GM19372 (cell line): ENCODE results near the gene TCERG1L.

ENCODE experiments used
- ATAC-seq: cut with Tn5 transposase; IDR thresholded peaks from one replicate; pipeline ENCODE4 v1.9.1; 2021; ENCODE audit warnings: mild to moderate bottlenecking, low read depth, moderate library complexity; ENCODE audit not compliant: unreplicated experiment

TCERG1L gene

GRCh38 chr10:131134651-131135050 lies 176.9 kb downstream of the TCERG1L start:
- no peak for ATAC-seq

- ATAC-seq: no peak
Measured at GRCh38 chr10:131134001-131134576, 177.4 kb downstream of the TCERG1L start.

GRCh38 chr10:131132681-131133080 lies 178.8 kb downstream of the TCERG1L start:
- ATAC-seq: no peak

- no peak for ATAC-seq
Measured at GRCh38 chr10:131131726-131132591, 179.6 kb downstream of the TCERG1L start.

- ATAC-seq: no peak
Measured at GRCh38 chr10:131130025-131130424, 181.5 kb downstream of the TCERG1L start.

GRCh38 chr10:131129544-131129943 lies 182.0 kb downstream of the TCERG1L start:
- no peak for ATAC-seq

GRCh38 chr10:131128731-131129130 lies 182.8 kb downstream of the TCERG1L start:
- ATAC-seq: no peak

GRCh38 chr10:131127610-131128009 lies 183.9 kb downstream of the TCERG1L start:
- ATAC-seq: no peak

- ATAC-seq: no peak
Measured at GRCh38 chr10:131127138-131127589, 184.4 kb downstream of the TCERG1L start.

GRCh38 chr10:131126321-131127137 lies 185.0 kb downstream of the TCERG1L start:
- ATAC-seq: no peak

- no peak for ATAC-seq
Measured at GRCh38 chr10:131125511-131126225, 185.9 kb downstream of the TCERG1L start.

GRCh38 chr10:131124945-131125344 lies 186.6 kb downstream of the TCERG1L start:
- ATAC-seq: no peak

- no peak for ATAC-seq
Measured at GRCh38 chr10:131123496-131123895, 188.0 kb downstream of the TCERG1L start.

GRCh38 chr10:131121511-131122035 lies 189.9 kb downstream of the TCERG1L start:
- no peak for ATAC-seq

- ATAC-seq: no peak
Measured at GRCh38 chr10:131119626-131120355, 191.7 kb downstream of the TCERG1L start.

- no peak for ATAC-seq
Measured at GRCh38 chr10:131117416-131118212, 193.9 kb downstream of the TCERG1L start.

- no peak for ATAC-seq
Measured at GRCh38 chr10:131116991-131117375, 194.5 kb downstream of the TCERG1L start.

GRCh38 chr10:131116216-131116990 lies 195.1 kb downstream of the TCERG1L start:
- ATAC-seq: no peak
